Gastroesophageal sphincter (tissue), 3 donors: ENCODE data around the gene AMBP.

Experiments
- CTCF ChIP-seq, 4 experiments: fragments of 200-600 bp in 2 of 4; fragments of 450-650 bp in 2 of 4; sonication (generic) in 1 of 4; IDR thresholded peaks; one replicate each; pipeline ENCODE4 v1.5.1; 2017 to 2019; ENCODE audit warnings: antibody characterized with exemption in 4 of 4, mild to moderate bottlenecking in 2 of 4, moderate library complexity in 2 of 4
- POLR2A ChIP-seq, 2 donors: fragments of 450-650 bp; IDR thresholded peaks; one replicate each; pipeline ENCODE4 v1.6.1; 2017; ENCODE audit warnings: antibody characterized with exemption in 2 of 2, mild to moderate bottlenecking in 2 of 2, moderate library complexity in 1 of 2
- POLR2AphosphoS5 ChIP-seq: sonication (generic); formaldehyde crosslinking; IDR thresholded peaks from one replicate; pipeline ENCODE4 v1.6.1; 2017; ENCODE audit warnings: antibody characterized with exemption

- no peak for TF ChIP-seq CTCF (IDR thresholded peaks at IDR 0.05)
- TF ChIP-seq POLR2A (IDR thresholded peaks at IDR 0.05) = no peak
- TF ChIP-seq POLR2AphosphoS5 = no peak
Observed at GRCh38 chr9:114049441-114050225, 28.5 kb downstream of the AMBP start.
